GM20431 (cell line): ENCODE results near the gene ARHGEF18.

Experiments
- in situ Hi-C: fragments of 300-500 bp; cut with MseI, MboI; formaldehyde crosslinking; loops from one replicate; pipeline ENCODE4 v1.15.0; 2020; ENCODE audit warnings: low sequenced_read_pairs; ENCODE audit not compliant: unreplicated experiment

Gene ARHGEF18

DNA sequence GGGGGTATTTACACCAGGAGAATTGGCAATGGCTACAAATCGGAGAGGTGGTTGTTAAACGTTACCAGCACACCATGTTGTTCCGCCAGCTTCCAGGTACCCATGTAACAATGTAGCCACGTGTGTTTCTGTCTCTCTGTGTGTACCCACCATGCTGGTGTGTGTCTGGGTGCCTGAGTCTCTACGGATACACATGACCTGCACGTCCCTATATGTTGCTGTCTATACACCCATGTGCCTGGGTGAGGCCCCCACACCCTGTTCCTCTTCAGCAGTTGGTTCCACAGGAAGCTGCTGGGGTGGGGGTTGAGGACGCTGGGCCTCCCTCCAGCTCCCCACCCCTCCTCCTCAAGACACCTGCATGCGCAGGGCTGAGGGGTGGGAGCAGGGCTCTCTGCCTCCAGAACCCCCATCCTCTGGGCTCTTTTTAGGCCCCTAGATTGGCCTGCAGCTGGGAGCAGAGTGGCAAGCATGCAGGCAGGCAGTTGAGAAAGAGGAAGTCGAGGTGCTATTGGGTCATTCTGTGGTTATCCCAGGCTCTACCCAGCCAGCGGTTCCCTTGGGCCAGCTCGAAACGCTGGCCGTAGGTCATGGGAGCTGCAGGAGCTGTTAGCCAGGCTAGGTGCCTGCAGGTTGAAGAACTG lies at the start of gene ARHGEF18:
Gene ARHGEF18, plus strand, starts transcription at position 351 of the 644 bp plus-strand sequence. CDS start 13,954 bp downstream, outside the sequence.
- in situ Hi-C loops: no loop called here

DNA sequence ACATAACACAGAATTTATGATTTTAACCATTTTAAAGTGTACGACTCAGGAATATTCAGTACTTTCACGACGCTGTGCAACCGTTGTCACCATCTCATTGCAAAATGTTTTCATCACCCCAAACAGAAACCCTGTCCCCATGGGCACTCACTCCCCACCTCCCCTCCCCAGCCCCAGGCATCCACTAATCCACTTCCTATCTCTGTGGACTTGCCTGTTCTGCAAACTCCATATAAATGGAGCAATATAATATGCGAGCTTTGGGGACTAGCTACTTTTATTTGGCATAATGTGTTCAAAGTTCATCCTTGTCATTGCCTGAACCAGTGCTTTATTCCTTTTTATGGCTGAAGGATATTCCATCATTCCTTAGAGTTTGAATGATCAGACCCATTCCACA lies 47.2 kb upstream of the ARHGEF18 start:
- in situ Hi-C loops: loop anchor here (25.0 kb wide), 1 partner anchor 164 kb away; no protein-coding TSS in a partner anchor

DNA sequence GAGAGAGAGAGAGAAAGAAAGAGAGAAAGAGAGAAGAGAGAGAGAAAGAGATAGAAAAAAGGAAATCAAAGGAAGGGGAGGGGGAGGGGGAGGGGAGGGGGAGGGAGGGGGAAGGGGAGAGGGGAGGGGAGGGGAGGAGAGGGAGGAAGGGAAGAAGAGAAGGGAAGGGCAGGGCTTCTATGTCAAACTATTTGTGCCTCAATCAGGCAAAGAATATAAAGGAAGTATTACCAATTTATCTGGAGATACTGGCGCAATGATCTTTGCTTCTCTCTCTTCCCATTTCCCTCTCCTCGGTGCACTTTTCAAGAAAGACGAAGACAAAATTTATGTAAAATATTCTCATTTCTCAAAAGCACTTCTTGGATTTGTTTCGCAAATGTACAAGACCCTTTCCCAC lies 45.3 kb upstream of the ARHGEF18 start:
- in situ Hi-C loops: loop anchor here (25.0 kb wide), 1 partner anchor 166 kb away; no protein-coding TSS in a partner anchor

DNA sequence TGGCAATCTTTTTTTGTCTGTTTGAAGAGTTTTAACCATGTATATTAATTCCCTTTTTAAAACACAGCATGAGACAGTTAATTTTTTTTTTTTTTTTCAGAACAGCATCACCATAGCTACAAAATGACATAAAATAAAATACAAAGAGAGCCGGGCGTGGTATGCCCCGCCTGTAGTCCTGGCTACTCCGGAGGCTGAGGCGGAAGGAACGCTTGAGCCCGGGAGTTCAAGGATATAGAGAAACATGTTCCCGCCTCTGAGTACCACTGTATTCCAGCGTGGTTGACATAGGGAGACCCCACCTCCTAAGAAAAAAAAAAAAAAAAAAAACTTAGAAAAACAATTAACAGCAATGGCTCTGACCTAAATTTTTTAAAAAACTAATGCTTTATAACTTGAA lies 44.5 kb upstream of the ARHGEF18 start:
- in situ Hi-C loops: loop anchor here (25.0 kb wide), 1 partner anchor 167 kb away; no protein-coding TSS in a partner anchor

DNA sequence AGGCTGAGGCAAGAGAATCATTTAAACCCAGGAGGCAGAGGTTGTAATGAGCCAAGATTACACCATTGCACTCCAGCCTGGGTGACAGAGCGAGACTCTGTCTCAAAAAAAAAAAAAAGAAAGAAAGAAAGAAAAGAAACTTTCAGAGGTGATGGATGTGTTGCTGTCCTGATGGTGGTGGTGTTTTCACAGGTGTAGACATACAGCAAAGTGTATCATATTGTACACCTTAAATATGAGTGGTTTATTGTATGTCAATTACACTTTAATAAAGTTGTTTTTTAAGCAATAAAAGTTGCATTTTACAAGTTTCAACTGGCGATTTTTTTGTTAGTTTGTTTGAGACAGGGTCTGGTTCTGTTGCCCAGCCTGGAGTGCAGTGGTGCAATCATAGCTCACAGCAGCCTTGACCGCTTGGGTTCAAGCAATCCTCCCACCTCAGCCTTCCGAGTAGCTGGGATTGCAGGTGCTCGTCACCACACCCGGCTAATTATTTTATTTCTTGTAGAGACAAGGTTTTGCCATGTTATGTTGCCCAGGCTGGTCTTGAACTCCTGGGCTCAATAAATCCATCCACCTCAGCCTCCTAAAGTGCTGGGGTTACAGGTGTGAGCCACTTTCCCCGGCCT lies 41.0 kb upstream of the ARHGEF18 start:
- in situ Hi-C loops: loop anchor here (25.0 kb wide), 1 partner anchor 170 kb away; no protein-coding TSS in a partner anchor

DNA sequence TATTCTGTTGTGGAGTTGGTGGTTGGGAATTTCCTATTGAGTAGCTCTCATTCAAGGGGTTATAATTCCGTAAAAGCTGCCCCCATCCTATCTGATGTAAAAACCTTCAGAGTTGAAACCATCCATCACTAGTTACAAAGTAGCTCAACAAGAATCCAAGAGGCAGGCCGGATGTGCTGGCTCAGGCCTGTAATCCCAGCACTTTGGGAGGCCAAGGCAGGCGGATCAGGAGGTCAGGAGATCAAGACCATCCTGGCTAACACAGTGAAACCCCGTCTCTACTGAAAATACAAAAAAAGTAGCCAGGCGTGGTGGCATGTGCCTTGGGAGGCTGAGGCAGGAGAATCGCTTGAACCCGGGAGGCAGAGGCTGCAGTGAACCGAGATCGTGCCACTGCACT lies 40.4 kb upstream of the ARHGEF18 start:
- in situ Hi-C loops: loop anchor here (25.0 kb wide), 1 partner anchor 171 kb away; no protein-coding TSS in a partner anchor

DNA sequence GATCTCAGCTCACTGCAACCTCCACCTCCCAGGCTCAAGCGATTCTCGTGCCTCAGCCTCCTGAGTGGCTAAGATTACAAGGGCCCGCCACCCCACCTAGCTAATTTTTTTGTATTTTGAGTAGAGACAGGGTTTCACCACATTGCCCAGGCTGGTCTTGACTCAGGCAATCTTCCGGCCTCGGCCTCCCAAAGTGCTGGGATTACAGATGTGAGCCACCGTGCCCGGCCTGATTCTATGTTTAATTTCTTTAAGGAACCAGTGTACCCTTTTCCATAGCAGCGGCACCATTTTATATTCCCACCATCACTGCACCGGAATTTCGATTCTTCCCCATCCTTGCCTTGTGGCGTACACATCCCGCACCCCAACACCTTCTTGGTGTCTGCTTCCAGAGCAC lies 36.8 kb upstream of the ARHGEF18 start:
- in situ Hi-C loops: loop anchor here (25.0 kb wide), 1 partner anchor 175 kb away; no protein-coding TSS in a partner anchor

DNA sequence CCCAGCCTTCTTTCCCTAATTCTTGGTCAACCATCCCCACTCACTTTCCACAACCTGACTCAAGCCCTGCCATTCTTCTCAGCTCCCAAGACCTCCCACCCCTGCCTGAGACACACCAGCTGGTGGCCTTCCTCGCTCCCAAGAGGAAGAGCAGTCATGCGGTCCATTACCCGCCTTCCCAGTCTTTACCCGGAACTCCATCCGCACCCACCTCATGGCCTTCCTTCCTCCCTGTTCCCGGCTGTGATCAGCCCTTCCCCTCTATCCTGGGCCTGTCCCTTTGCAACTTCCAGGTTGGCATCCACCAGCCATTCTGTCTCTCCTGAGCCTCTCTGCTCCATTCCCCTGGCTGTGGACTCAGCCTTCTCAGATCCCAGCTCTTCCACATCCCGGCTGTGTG lies 35.9 kb upstream of the ARHGEF18 start:
- in situ Hi-C loops: loop anchor here (25.0 kb wide), 1 partner anchor 176 kb away; no protein-coding TSS in a partner anchor

DNA sequence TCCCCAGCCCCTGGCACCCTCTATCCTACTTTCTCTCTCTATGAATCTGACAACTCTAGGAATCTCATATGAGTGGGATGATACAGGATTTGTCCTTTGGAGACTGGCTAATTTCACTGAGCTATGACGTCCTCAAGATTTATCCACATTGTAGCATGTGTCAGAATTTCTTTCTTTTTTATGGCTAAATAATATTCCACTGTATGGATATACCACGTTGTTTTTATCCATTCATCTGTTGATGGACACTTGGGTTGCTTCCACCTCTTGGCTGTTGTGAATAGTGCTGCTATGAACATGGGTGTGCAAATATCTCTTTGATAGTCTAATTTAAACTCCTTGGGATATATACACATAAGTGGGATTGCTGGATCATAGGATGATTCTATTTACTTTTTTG lies 30.6 kb upstream of the ARHGEF18 start:
- in situ Hi-C loops: loop anchor here (25.0 kb wide), 1 partner anchor 181 kb away; no protein-coding TSS in a partner anchor

DNA sequence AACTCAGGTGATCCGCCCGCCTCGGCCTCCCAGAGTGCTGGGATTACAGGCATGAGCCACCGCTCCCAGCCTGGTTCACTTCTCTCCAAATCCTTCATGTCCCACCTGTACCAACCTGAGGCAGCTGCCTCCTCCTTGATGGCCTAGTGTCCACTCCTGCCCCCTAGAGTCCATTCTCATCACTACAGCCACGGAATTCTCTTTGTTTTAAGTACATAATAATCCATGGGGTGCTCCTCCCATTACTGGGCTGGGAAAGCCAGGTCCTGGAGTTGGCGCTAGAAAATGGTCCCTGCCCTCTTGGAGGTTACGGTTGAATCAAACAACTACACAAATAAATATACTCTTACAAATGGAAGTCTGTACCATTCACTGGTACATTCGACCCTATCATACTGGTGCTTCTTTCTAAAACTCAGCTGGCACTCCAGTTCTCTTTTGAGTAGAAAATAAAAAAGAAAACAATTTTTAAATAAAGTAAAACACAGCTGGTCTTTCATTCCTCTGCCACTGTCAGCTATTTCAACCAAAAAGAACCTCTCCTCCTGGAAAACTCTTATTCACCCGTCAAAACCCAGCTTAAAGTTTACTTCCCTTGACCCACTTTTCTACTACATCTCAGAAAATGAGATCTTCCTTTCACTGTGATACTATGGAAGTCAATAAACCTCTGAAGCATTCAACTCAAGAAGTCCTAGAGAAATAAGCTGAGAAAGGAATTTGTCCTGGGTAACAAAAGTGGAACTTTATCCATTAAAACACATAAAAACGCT lies 22.4 kb upstream of the ARHGEF18 start:
- in situ Hi-C loops: no loop called here

DNA sequence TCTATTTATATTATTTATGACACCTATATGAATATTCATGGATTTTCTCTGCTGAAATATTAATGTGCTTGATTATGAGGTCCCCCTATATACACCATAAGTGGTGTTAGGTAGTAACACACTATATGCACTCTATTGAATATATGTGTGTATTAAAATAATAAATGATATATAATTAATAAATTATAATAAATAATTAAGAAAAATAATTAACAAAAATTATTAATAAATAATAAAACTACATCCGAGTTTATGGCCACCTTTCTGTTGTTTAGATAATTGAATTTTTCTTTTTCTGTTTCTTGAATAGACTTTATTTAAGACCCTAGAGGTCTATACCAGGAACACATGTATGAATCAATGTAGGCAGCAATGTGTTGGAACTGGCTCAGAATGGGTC lies 20.9 kb upstream of the ARHGEF18 start:
- in situ Hi-C loops: no loop called here

DNA sequence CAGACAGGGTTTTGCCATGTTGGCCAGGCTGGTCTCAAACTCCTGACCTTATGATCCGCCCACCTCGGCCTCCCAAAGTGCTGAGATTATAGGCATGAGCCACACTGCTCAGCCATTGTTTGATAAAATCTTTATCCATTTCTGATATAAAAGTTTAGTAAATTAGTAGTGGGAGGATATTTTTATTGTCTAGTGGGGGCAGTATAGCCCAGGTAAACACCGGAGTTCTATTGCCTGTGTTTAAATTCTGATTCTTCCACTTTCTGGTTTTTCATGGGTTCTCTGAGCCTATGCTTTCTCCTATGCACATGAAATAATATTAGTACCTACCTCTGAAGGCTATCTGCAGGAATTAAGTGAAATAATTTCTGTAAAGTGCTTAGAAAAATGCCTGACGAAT lies 20.1 kb upstream of the ARHGEF18 start:
- in situ Hi-C loops: no loop called here

DNA sequence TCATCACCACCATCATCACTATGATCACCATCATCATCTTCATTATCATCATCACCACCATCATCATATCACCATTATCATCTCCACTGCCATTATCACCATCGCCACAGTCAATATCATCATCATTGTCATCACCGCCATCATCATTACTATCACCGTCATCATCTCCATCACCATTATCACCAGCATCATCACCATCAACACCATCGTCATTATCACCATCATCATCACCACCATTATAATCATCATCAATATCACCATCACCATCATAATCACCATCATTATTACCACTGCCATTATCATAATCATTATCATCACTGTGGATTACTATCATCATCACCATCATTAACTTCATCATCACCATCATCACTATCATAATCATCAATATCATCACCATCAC lies 17.3 kb upstream of the ARHGEF18 start:
- in situ Hi-C loops: no loop called here

DNA sequence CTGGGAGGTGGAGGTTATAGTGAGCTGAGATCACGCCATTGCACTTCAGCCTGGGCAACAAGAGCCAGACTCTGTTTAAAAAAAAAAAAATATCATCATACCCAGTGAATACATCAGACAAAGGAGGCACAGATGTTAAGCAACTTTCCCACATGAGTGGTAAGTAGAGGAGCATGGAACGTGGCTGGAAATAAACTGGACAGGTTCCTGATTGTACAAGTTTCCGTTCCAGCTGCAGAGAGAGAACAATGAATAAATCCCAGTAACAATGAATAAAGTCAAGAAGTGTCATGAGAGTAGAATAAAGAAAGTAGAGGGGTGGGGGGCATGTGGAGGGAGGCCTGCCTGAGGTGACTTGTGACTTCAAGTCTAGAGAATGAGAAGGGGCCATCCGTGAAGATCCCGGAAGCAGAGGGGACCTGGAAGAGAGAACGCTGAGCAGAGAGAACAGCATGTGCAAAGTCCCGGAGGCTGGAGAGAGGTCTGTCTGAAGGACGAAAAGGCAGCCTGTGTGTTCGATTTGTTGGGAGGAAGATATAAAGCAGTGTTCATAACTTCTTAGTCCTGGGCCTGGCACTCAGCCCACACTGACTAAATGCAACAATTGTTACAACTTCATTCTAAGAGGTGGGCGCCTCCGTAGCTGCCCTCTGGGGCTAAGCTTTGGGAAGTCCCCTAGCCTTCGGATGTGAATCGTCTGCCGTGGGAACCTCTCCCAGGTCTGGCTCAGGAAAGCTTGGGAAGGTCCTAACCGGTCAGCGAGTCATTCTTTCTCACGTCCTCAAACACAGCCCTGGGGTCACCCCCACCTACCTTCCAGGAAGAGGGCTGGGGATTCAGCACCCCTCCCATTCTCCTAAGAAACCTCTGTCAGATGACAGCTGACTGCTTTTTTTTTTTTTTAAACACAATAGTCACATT lies 15.3 kb upstream of the ARHGEF18 start:
- in situ Hi-C loops: no loop called here

DNA sequence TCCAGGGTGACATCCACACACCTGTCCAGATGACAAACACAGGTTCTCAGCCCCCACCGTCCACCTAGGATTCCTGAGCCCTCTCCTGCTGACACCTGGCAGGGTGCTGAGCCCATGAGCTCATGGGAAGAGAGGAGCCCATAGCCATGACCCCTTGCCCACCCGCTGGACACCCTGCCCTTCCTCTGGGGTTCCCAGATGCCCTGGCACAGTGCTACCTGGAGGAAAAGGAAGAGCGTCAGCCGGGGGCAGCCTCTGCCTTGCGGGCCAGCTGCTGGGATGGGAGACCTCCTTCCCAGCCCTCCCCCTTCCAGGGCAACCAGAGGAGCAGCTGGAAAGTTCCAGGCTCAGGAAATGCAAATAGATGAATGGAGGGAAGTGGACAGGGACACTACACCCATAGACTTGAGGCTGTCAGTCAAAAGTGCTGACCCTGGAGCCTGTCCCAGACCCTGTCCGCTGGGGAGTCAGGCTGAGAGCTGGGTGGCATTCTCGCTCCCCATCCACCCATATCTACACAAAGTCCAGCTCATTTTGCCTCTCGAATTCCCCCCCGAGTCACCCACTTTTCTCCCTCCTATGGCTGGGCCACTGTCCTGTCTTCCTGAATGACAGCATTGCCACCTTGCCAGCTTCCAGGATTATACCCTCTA lies 12.3 kb upstream of the ARHGEF18 start:
- in situ Hi-C loops: no loop called here

DNA sequence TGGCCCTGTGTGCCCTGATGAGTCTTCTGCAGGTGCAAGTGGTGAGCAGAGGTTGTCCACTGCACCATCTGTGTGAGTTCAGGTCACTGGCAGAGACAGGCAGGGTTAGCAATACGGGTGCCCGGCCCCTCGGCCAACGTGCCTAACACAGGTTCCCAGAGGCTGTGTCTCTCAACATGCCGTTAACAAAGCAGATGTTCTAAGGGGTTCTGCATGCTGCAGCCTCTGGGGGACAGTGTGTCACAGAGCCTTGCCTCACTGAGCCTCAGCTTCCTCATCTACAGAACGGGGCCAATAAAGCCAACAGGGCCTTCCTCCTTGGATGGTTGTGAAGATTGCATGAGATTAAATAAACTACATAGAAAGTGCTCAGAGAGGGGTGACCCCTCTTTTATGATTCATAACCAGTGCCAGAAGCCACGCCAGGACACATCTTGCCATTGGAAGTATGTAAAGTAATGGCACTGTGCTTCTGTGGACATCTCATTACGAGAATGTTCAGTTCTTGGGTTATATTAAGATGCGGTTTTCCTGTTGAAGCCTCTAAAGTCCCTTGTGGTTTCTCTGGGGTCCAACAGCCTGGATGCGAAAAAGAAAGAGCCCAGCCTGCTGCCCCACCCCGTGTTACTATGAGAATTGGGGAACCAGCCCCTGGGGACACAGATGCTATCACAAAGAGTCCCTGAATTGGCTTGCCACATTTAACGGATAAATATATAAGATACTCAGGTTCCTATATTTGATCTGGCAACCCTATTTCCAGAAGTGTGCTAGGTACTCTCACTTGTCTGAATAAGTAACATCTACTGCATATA lies 11.2 kb upstream of the ARHGEF18 start:
- in situ Hi-C loops: no loop called here

DNA sequence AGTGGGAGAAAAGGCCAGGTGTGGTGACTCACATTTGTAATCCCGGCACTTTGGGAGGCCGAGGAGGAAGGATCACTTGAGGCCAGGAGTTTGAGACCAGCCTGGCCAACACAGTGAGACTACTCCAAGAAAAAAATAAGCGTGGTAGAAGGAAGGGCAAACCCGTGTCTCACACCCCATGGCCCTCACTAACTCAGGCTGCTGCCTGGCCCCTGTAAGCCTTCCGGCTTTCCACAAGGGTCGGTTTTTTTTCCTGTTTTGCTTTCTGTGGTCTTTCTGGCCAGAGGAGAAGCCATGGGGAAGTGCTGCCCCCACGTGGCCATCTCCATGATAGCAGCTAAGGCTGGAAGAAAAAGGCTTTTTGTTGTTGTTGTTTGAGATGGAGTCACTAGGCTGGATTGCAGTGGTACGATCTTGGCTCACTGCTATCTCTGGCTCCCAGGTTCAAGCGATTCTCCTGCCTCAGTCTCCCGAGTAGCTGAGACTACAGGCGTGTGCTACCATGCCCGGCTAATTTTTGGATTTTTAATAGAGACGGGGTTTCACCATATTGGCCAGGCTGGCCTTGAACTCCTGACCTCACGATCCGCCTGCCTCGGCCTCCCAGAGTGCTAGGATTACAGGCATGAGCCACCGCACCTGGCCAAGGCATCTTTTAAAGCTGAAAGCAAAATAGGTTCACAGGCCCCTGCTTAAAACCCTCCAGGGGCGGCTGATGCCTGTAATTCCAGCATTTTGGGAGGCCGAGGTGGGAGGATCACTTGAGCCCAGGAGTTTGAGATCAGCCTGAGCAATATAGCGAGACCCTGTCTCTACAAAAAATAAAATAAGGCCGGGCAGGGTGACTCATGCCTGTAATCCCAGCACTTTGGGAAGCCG lies 7.5 kb upstream of the ARHGEF18 start:
- in situ Hi-C loops: no loop called here
